HG03060 (cell line): Measurements from ENCODE around the gene TUB.

ENCODE experiments used
- ATAC-seq: cut with Tn5 transposase; IDR thresholded peaks from one replicate; pipeline ENCODE4 v1.9.1; 2021; ENCODE audit warnings: low read depth, moderate number of reproducible peaks; ENCODE audit not compliant: unreplicated experiment

The TUB gene

GRCh38 chr11:8066911-8067455 lies 14.0 kb upstream of the TUB start:
- no peak for ATAC-seq

- ATAC-seq = no peak
These were observed 13.5 kb upstream of the TUB start for GRCh38 chr11:8067567-8067928.

DNA sequence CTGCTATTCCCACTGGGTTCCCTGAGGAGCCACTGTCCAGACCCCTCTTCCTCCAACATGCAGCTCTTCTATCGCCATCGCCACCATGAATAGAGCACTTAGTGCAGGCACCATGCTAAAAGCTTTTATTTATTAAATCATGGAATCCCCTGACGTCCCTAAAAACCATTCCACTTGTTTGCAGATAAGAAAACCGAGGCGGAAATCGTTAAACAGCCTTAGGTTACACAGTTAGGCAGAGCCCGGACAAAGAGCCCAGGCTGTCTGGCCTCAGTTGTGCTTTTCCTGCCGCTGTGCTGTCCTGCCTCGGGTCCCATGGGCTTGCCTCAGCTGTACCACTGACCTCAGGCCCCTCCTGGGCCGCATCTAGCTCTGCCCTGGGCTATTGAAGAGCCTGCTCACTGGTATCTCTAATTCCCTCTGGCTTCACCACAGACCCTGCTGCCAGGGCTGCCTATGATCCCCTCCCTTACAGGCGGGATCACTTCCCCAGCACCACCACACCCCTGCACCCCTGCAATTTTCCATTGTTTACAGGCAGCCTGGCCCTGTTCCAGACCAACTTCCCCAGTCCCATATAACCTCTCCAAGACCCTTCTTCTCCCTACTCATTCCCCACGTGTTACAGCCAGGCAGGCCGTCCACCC lies 13.0 kb upstream of the TUB start:
- ATAC-seq = no peak

DNA sequence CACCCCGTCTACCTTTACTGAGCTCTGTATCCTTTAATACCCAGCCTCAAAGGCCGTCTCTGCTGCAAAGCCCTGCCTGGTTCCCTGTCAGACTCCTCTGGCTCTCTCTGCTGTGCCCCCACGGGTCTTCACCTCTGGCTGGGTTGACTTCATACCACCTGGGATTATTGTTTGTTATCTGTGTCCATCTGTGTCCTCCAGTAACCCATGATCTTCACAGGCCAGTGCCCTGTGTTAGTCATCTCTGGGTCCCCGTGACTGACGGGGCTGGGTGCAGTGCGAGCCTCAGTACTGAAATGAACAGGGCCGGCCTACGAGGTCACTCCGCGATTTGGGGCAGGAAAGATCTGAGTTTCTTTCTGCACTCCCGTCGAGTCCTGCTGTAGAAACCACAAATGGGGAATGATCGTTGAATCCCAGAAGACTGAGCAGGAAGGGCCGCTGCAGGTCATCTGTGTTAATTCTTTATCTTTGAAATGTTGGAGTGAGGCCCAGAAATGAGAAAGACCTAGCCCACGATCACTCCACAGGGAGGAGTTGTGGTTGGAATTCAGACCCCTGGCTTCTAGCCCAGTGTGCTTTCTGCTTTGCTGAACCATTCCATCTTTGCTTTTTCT lies 12.3 kb upstream of the TUB start:
- ATAC-seq = no peak

GRCh38 chr11:8069771-8070170 lies 11.2 kb upstream of the TUB start:
- no peak for ATAC-seq

- no peak for ATAC-seq
These were observed 10.4 kb upstream of the TUB start for GRCh38 chr11:8070417-8071115.

GRCh38 chr11:8071616-8072581 lies 9.1 kb upstream of the TUB start:
- no peak for ATAC-seq

GRCh38 chr11:8075119-8075726 lies 5.8 kb upstream of the TUB start:
- ATAC-seq = no peak

- no peak for ATAC-seq
These were observed 1.8 kb upstream of the TUB start for GRCh38 chr11:8079111-8079675.

GRCh38 chr11:8080069-8080670 lies 841 bp upstream of the TUB start:
- ATAC-seq = no peak

DNA sequence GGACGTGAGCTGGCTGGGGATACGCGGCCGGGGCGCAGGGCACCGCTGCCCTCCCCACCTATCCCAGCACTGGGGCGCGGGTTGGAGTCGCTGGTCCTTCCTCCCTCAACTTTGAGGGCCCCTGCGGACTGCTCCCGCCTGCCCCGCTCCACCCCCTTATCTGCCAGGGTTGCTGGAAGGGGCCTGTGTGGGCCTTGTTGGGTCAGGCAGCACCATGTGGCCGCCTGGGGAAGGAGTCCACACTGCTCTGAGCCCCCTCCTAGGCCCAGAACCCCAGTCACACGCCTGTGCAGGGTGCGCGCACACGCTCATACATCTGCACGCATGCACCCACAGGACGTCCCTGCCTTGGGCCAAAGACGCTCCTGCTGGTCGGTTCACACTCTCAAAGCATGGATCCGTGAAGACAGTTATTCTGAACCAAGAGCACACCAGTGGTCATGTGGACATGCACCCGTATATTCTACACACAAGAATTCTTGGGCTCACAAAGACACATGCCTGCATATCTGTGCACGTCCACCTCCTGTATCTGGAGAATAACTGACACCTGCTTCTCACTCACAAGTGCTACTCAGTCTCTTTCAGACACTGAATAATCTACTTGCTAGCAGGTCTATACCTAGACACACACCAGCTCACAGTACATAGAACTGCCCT lies 710 bp downstream of the TUB start:
- no peak for ATAC-seq

- ATAC-seq = no peak
These were observed 1.5 kb downstream of the TUB start for GRCh38 chr11:8082391-8083087.

GRCh38 chr11:8083088-8083395 lies 2.0 kb downstream of the TUB start:
- ATAC-seq = no peak

- ATAC-seq = no peak
These were observed 2.9 kb downstream of the TUB start for GRCh38 chr11:8083871-8084281.

DNA sequence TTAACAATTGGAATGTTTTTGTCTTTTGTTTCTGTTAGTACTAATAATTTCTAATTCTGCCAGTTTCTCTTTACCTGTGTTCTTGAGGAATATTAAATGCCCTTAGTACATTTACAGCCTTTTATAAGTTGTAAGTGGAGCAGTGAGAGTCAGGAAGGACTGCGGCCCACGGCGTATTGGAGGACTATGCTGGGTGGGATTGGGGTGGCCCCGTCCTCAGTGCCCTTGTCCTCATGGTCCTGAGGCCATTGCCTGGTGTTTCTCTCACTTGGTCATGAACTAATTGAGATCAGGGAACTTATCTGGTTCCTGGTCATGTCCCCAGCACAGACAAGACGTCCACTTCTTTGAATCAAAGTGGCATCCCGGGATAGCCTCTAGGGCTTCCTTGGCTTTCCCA lies 3.3 kb downstream of the TUB start:
- no peak for ATAC-seq

DNA sequence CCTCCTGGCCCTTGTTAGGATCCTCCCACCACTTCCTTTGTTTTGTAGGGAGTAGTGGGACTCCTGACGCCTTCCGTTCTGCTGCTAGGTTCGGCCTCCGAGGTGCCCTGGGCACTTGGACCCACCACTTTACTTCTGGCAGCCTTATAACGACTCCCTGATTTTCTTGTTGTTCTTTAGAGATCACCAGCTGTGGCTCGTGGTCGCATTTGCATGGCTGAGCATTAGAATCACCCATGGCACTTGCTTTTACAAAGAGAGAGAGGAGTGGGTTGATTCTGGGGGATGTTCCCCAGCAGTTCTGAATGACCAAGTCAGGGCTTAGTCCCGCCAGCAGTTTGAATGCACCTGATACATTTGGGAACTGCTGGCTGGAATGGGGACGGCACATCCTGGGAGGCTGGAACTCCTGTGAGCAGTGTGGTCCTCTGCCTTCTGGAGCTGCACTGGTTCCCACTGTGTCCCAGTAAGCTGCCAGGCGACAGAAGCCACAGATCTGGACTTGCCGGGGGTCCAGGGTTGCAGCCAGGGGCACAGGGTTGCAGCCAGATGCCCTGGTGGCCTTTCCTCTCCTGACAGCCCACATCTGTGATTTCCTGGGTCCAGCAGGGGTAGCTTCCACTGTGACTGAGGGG lies 4.1 kb downstream of the TUB start:
- ATAC-seq = no peak

GRCh38 chr11:8086001-8086479 lies 5.0 kb downstream of the TUB start:
- ATAC-seq = no peak

DNA sequence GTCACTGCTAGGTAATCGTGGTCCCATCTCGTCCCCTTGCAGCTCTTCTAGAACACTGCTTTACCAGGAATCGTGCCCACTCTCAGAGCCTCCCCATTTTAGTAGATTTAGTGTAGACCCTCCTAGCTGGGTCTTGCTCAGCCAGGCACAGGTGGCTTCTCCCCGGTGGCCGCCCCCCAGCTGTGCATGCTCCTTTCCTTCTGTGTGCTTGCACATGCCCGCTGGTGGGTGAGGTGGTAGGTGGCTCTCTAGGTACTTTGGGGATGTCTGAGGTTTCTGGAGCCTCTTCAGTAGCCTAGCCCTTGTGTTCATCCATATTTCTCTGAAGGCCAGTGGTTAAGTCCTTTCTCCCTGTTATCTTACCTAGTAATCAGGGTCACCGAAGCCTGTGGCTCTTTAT lies 5.6 kb downstream of the TUB start:
- no peak for ATAC-seq
